SKM-1 (cell line): ENCODE measurements around the gene NSD1.
"Not testable (repeated sequence)": the region's sequence is repeated elsewhere in the genome, so short reads cannot be mapped to it uniquely, and the experiment has no call there.

ENCODE experiments used
- DNase-seq: peaks from one replicate; lab custom pipeline; 2025; ENCODE audit not compliant: unreplicated experiment; lab: John Stamatoyannopoulos, UW

Gene NSD1

DNA sequence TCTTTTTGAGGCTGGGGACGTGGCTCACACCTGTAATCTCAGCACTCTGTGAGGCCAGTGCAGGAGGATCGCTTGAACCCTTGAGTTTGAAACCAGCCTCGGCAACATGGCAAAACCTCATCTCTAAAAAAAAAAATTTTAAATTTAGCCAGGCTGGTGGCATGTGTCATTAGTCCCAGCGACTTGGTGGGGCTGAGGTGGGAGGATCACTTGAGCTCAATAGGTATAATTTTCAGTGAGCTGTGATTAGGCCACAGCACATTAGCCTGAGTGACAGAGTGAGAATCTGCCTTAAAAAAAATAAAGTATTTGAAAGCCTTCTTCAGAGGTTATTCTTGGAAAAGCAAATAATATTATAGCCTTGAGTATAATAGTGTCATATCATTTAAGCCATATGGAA lies 41.8 kb downstream of the NSD1 start:
- no peak for DNase-seq

DNA sequence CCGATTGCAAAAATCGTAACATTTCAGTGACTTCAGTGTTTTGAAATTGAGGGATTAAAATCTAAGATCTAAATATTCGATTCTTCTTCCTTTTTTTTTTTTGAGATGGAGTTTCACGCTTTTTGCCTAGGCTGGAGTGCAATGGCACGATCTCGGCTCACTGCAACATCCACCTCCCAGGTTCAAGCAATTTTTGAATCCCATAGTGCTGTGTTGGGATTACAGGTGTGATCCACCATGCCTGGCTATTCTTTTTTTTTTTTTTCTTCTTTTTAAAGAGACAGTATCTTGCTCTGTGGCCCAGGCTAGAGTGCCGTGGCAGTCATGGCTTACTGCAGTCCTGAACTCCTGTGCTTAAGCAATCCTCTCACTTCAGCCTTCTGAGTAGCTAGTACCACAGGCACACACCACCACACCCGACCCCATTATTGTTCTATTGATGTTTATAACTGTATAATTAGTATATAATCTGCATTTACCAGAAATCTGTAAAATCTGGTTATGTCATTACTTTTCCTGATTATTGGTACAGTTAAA lies 42.7 kb downstream of the NSD1 start:
- DNase-seq: no peak

DNA sequence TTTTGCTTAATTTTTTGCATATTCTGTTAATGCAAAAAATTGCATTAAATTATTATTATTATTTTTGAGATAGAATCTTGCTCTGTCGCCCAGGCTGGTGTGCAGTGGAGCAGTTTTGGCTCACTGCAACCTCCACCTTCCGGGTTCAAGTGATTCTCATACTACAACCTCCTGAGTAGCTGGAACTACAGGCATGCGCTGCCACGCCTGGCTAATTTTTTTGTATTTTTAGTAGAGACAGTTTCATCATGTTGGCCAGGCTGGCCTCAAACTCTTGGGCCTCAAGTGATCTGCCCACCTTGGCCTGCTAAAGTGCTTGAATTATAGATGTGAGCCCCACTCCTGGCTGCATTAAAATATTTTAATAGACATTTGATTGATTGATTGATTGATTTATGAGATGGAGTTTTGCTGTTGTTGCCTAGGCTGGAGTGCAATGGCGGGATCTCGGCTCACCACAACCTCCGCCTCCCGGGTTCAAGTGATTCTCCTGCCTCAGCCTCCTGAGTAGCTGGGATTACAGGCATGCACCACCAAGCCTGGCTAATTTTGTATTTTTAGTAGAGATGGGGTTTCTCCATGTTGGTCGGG lies 44.4 kb downstream of the NSD1 start:
- DNase-seq: not testable (repeated sequence)

DNA sequence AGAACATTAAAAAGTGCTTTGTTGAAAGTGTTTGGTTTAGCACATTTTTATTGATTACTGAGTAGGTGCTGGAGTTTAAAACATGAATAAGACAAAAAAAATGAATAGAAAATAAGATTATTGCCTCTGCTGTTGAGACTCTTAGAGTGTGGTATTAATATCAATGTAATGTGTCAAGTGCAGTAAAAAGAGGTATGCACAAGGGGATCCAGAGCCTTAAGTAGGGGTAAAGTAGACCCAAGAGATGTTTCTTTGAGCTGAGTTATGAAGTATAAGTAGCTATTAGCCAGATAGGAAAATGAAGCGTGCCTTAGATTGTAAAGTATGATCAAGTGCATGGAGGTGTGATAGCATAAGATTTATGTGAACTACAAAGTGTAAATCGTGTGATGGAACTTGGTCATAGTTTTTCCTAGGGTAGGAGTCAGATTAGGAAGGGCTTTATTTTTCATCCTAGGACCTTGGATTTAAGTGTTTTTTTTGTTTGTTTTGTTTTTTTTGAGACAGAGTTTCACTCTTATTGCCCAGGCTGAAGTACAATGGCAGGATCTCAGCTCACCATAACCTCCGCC lies 45.2 kb downstream of the NSD1 start:
- no peak for DNase-seq

DNA sequence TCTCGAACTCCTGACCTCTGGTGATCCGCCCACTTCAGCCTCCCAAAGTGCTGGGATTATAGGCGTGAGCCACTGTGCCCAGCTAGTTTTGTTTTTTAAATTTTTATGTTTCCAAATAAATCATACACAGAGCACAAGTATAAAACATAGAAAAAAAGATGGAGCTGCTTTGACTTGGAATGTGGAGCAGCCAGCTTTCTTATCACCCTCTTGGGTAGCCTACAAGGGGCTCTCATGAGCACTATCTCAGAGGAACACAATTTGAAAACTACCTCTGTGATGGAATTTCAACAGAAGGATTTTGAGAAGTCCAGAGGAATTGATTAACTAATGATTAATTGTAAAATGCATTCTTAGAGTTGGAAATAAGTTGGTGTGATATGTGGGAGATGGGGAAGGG lies 45.9 kb downstream of the NSD1 start:
- no peak for DNase-seq

DNA sequence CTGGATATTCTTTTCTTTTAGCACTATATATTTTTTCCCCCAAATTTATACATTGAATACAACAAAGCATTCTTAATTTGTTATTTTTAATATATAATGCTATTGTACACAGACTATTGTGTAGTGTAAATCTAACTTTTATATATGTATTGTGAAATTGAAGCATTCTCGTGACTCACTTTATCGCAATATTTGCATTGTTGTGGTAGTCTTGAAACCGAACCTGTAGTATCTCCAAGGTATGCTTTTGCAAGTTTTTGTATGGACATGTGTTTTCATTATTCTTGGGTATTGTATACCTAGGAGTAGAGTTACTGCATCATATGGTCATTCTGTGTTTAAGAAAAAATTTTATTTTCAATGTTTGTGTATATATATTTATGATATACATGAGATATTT lies 49.6 kb downstream of the NSD1 start:
- DNase-seq: no peak

DNA sequence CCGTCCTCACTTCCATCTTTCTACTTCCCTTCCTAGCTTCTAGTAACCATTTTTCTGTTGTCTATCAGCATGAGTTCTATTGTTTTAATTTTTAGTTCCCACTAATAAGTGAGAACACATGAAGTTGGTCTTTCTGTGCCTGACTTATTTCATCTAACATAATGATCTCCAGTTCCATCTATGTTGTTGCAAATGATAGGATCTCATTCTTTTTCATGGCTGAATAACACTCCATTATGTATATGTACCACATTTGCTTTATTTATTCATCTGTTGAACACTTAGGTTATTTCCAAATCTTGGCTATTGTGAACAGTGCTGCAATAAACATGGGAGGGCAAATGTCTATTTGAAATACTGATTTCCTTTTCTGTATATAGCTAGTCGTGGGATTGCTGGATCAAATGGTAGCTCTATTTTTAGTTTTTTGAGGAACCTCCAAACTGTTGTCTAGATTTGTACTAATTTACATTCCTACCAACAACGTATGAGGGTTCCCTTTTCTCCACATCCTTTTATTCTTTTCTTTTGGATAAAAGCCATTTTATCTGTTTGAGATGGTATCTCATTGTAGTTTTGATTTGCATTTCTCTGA lies 50.3 kb downstream of the NSD1 start:
- DNase-seq: no peak

DNA sequence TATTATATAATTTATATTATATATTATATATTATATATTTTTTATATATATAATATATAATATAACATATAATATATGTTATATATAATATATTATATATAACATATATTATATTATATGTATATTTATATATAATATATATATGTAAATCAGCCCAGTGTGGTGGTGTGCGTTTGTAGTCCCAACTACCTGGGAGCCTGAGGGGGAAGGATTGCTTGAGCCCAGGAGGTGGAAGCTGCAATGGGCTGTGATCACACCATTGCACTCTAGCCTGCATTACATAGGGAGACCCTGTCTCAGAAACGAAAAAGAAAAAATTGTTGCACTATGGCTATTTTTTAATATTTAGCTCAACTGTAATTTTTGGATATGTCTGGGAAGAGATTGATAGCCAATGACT lies 52.4 kb downstream of the NSD1 start:
- no peak for DNase-seq

DNA sequence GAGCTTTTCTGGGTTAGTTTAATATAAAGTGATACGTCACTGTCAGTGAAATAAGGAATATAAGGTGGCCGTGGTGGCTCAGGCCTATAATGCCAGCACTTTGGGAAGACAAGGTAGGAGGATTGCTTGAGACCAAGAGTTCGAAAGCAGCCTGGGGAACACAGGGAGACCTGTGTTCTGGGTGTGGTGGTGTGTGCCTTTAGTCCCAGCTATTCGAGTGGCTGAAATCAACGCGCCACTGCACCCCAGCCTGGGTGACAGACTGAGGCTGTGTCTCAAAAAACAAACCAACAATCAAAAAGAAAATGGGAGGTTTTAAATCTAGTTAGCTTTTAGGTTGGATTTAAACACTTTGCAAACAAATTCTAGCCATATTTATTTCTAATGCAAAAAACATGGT lies 53.1 kb downstream of the NSD1 start:
- no peak for DNase-seq

DNA sequence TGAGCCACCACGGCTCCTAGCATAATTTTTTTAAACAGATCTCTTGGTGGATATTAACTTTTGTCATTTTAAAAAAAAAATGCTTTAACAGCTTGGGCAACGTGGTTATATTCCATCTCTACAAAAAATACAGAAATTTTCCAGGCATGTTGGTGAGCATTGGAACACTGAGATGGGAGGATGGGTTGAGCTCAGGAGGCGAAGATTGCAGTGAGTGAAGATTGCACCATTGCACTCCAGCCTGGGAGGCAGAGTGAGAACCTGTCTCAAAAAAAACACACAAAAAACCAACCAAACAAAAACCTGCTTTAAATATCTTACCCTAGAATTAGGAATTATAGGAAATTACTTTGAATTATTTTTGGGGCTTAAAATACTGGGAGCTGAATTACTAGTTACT lies 55.2 kb downstream of the NSD1 start:
- DNase-seq: no peak

DNA sequence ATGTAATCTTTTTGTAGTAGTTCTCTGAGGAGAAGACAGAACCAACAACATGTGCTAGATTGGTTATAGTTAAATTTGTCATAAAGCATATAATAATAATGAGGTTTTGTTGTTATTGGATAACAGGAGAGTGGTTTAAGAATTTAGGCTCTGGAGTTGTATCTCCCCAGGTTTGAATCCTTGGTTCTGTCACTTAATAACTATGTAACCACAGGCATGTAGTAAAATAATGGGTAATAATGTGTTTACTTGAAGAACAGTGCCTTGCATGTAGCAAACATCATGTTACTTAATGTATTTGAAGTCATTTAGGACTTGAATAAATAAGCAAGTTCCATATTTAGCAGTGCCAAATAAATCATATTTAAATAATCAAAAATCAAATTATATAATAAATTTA lies 55.8 kb downstream of the NSD1 start:
- DNase-seq: no peak

DNA sequence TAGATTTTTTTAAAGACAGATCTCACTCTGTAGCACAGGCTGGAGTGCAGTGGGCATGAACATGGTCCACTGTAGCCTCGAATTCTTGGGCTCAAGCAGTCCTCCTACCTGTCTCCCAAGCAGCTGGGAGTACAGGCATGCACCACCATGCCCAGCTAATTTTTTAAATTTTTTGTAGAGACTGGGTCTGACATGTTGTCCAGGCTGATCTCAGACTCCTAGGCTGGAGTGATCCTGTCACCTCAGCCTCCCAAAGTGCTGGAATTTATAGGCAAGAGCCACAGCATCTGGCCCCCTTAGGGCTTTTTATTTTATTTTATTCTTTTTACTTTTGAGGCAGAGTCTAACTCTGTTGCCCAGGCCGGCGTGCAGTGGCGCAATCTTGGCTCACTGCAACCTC lies 56.4 kb downstream of the NSD1 start:
- DNase-seq: no peak

DNA sequence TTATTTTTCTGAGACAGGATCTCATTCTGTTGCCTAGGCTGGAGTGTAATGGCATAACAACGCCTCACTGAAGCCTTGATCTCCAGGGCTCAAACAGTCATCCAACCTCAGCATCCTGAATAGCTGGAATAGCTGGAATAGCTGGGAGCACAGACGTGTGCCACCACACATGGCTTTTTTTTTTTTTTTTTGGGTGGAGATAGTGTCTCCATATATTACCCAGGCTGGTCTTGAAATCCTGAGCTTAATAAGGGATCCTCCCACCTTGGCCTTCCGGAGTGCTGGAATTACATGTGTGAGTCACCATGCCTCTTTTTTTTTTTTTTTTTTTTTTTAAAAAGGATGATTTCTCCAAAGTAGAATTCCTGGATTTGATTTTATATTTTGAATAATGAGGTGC lies 60.7 kb downstream of the NSD1 start:
- no peak for DNase-seq

DNA sequence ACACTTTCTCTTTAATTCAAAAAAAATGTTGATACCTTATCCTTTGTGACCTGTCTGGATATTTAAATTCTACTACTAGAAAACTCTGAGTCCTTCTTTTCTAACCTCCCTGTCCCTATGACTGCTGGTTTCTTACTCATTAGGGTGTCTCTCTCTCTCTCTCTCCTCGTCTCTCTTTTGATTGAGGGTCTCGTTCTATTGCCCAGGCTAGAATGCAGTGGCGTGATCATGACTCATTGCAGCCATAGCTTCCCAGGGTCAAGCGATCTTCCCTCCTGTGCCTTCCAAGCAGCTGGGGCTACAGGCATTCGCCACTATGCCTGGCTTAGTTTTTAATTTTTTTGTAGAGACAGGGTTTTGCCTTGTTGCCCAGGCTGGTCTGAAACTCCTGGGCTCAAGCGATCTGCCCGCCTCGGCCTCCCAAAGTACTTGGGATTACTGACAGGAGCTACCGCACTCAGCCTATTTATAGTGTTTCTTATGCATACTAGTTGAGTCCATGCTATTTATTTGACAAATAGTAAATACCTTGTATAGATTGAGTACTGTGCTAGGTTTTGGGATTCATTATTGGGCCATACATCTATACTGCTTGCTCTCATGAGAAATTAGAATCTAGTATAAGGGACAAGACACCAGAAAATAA lies 61.9 kb downstream of the NSD1 start:
- no peak for DNase-seq

DNA sequence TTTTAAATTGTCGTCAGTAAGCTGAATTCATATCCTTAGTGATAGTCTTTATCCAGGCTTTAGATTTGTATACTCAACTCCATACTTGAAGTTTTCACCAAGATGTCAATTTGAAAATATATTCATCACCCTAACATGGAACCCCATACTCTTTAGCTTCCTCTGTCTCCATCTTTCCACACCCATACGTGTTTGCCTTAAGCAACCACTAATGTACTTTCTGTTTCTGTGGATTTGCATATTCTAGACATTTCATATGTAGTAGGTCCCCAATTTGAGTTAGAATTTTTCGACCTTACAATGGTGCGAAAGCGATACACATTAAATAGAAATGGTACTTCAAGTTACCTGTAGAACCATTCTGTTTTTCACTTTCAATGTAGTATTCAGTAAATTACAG lies 65.2 kb downstream of the NSD1 start:
- DNase-seq: no peak

DNA sequence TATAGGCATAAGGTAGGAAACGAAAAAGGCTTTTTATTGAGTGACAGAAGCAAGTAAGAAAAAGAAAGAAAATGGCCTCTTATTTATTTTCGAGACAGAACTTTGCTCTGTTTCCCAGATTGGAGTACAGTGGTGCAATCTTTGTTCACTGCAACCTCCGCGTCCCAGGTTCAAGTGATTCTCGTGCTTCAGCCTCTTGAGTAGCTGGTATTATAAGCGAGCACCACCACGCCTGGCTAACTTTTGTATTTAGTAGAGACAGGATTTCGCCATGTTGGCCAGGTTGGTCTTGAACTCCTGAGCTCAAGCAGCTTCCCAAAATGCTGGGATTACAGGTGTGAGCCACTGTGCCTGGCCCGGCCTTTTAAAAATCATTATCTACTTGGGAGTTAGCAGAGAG lies 70.7 kb downstream of the NSD1 start:
- no peak for DNase-seq

DNA sequence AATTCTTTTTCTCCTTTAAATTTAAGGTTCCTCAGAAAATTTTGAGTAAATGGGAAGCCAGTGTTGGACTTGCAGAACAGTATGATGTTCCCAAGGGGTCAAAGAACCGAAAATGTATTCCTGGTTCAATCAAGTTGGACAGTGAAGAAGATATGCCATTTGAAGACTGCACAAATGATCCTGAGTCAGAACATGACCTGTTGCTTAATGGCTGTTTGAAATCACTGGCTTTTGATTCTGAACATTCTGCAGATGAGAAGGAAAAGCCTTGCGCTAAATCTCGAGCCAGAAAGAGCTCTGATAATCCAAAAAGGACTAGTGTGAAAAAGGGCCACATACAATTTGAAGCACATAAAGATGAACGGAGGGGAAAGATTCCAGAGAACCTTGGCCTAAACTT lies 76.0 kb downstream of the NSD1 start:
- DNase-seq: no peak

DNA sequence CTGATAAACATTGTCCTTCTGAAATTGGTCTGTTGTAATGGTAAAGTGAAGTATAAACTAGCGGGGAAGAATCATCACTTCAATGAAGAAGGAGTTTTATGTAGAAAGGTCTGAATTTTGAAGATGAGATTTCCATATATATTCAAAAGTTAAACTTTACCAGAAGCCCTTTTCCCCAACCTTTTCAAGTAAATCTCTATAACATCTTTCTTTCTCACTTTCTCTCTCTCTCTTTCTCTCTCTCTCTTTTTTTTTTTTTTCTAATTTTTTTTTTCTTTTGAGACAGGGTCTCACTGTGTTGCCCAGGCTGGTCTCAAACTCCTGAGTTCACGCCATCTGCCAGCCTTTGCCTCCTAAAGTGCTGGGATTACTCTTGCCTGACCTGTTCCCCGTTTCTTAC lies 78.7 kb downstream of the NSD1 start:
- no peak for DNase-seq

DNA sequence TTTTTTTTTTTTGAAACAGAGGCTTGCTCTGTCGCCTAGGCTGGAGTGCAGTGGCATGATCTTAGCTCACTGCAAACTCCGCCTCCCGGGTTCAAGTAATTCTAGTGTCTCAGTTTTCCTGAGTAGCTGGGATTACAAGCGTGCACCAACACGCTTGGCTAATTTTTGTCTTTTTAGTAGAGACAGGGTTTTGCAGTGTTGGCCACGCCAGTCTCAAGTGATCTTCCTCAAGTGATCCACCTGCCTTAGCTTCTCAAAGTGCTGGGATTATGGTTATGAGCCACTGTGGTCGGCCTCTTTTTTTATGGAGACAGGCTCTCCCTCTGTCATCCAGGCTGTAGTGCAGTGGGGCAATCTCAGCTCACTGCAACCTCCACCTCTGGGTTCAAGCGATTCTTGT lies 87.0 kb downstream of the NSD1 start:
- DNase-seq: no peak

DNA sequence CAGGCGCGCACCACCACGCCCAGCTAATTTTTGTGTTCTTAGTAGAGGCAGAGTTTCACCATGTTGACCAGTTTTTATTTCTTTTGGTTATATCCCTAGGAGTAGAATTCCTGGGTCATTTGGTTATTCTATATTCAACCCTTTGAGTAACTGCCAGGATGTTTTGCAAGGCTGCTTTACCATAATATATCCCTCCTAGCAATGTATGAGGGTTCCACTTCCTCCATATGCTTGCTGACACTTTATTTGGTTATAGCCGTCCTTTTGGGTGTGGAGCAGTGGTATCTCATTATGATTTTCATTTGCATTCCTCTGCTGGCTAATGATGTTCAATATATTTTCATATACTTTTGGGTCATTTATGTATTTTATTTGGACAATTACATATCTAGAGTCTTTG lies 88.7 kb downstream of the NSD1 start:
- DNase-seq: peak; percentile 25

DNA sequence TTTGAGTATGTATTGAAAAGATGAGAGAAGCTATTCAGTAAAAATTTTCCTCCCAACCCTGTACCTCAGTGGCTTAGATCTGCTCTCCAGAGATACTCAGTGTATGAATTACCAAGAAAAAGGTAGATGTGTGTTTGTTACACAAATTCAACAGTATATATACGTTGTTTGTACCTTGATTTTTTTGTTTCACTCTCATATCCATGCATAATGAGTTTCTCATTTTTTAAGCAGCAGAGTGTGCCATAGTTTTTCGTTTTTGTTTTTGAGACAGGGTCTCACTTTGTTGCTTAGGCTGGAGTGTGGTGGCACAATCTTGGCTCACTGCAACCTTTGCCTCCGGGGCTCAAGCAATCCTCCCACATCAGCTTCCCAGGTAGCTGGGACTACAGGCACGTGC lies 92.2 kb downstream of the NSD1 start:
- DNase-seq: no peak

DNA sequence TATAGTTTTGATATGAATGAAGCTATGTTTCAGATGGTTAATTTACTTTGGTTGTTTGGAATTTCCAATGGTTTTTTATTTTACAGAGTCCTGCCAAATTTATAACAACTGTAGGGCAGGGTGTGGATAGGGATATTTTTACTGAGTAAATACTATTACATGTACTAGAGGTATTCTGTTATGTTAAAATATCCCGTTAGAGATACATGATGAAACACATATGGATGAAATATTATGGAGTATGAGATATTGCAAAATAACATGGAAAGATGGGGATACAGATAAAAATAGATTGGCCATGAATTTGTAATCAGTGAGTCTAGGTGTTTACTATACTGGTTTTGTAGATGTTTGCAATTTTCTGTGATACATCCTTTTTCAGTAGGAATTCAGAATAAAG lies 93.3 kb downstream of the NSD1 start:
- no peak for DNase-seq
